HEK293 (cell line): ENCODE results near the gene RPL10A.

Experiments
- BCL11A ChIP-seq: fragments of 450-650 bp; formaldehyde crosslinking; IDR thresholded peaks from 2 replicates; pipeline ENCODE4 v1.5.1; 2016; ENCODE audit warnings: low read depth, missing biosample characterization, missing genetic modification characterization
- GLI4 ChIP-seq: fragments of 450-650 bp; formaldehyde crosslinking; IDR thresholded peaks from 2 replicates; pipeline ENCODE4 v1.5.1; 2016; ENCODE audit warnings: missing biosample characterization, missing genetic modification characterization
- GLIS1 ChIP-seq: fragments of 450-650 bp; formaldehyde crosslinking; IDR thresholded peaks from 2 replicates; pipeline ENCODE4 v1.5.1; 2016; ENCODE audit warnings: missing biosample characterization, missing genetic modification characterization
- KLF10 ChIP-seq: fragments of 450-650 bp; IDR thresholded peaks from 2 replicates; pipeline ENCODE4 v1.5.1; 2018; ENCODE audit warnings: missing biosample characterization, mild to moderate bottlenecking, missing genetic modification characterization
- MEIS1 ChIP-seq: sonication (generic); formaldehyde crosslinking; IDR thresholded peaks from 2 replicates; pipeline ENCODE4 v1.8.1; 2022; ENCODE audit warnings: missing genetic modification reagents, mild to moderate bottlenecking, borderline replicate concordance
- MZF1 ChIP-seq: fragments of 450-650 bp; formaldehyde crosslinking; IDR thresholded peaks from 2 replicates; pipeline ENCODE4 v1.5.1; 2017; ENCODE audit warnings: missing biosample characterization, missing genetic modification characterization, borderline replicate concordance
- RBAK ChIP-seq: fragments of 450-650 bp; formaldehyde crosslinking; IDR thresholded peaks from 2 replicates; pipeline ENCODE4 v1.5.1; 2016; ENCODE audit warnings: missing biosample characterization, missing genetic modification characterization
- REPIN1 ChIP-seq: fragments of 450-650 bp; formaldehyde crosslinking; IDR thresholded peaks from 2 replicates; pipeline ENCODE4 v1.5.1; 2017; ENCODE audit warnings: missing biosample characterization, missing genetic modification characterization, low read depth
- SCRT2 ChIP-seq: fragments of 450-650 bp; formaldehyde crosslinking; IDR thresholded peaks from 2 replicates; pipeline ENCODE4 v1.5.1; 2016; ENCODE audit warnings: missing biosample characterization, missing genetic modification characterization
- ZBTB20 ChIP-seq: fragments of 450-650 bp; formaldehyde crosslinking; IDR thresholded peaks from 2 replicates; pipeline ENCODE4 v1.5.1; 2016; ENCODE audit warnings: missing biosample characterization, missing genetic modification characterization
- ZIC2 ChIP-seq: fragments of 450-650 bp; formaldehyde crosslinking; IDR thresholded peaks from 2 replicates; pipeline ENCODE4 v1.5.1; 2016; ENCODE audit warnings: missing biosample characterization, missing genetic modification characterization
- ZNF133 ChIP-seq: fragments of 450-650 bp; formaldehyde crosslinking; IDR thresholded peaks from 2 replicates; pipeline ENCODE4 v1.5.1; 2016; ENCODE audit warnings: missing biosample characterization, missing genetic modification characterization
- ZNF174 ChIP-seq: fragments of 450-650 bp; formaldehyde crosslinking; IDR thresholded peaks from 2 replicates; pipeline ENCODE4 v1.5.0; 2017; ENCODE audit warnings: missing biosample characterization, mild to moderate bottlenecking, missing genetic modification characterization
- ZNF2 ChIP-seq: fragments of 450-650 bp; formaldehyde crosslinking; IDR thresholded peaks from 2 replicates; pipeline ENCODE4 v1.5.1; 2016; ENCODE audit warnings: missing biosample characterization, missing genetic modification characterization
- ZNF223 ChIP-seq: fragments of 450-650 bp; formaldehyde crosslinking; IDR thresholded peaks from 2 replicates; pipeline ENCODE4 v1.5.1; 2016; ENCODE audit warnings: missing biosample characterization, missing genetic modification characterization
- ZNF239 ChIP-seq: fragments of 450-650 bp; formaldehyde crosslinking; IDR thresholded peaks from 2 replicates; pipeline ENCODE4 v1.5.1; 2016; ENCODE audit warnings: missing biosample characterization, missing genetic modification characterization
- ZNF341 ChIP-seq: fragments of 450-650 bp; formaldehyde crosslinking; IDR thresholded peaks from 2 replicates; pipeline ENCODE4; 2016; ENCODE audit warnings: low read depth, missing biosample characterization, missing genetic modification characterization
- ZNF501 ChIP-seq: fragments of 450-650 bp; formaldehyde crosslinking; IDR thresholded peaks from 2 replicates; pipeline ENCODE4 v1.5.1; 2016; ENCODE audit warnings: missing biosample characterization, missing genetic modification characterization
- ZNF548 ChIP-seq: fragments of 450-650 bp; formaldehyde crosslinking; IDR thresholded peaks from 2 replicates; pipeline ENCODE4 v1.5.1; 2016; ENCODE audit warnings: missing biosample characterization, missing genetic modification characterization
- ZNF555 ChIP-seq: fragments of 450-650 bp; formaldehyde crosslinking; conservative IDR thresholded peaks from 2 replicates; pipeline ENCODE4 v1.5.1; 2017; ENCODE audit warnings: missing biosample characterization, mild to moderate bottlenecking, missing genetic modification characterization, inconsistent platforms
- ZNF600 ChIP-seq: fragments of 450-650 bp; formaldehyde crosslinking; IDR thresholded peaks from 2 replicates; pipeline ENCODE4 v1.5.1; 2016; ENCODE audit warnings: missing biosample characterization, missing genetic modification characterization
- ZNF626 ChIP-seq: fragments of 450-650 bp; sonication (Bioruptor Pico); formaldehyde crosslinking; IDR thresholded peaks from 2 replicates; pipeline ENCODE4 v1.5.1; 2018; ENCODE audit warnings: missing biosample characterization, missing genetic modification characterization, inconsistent platforms
- ZNF654 ChIP-seq: fragments of 450-650 bp; formaldehyde crosslinking; IDR thresholded peaks from 2 replicates; pipeline ENCODE4 v1.5.1; 2016; ENCODE audit warnings: low read depth, missing biosample characterization, missing genetic modification characterization
- ZNF660 ChIP-seq: fragments of 450-650 bp; IDR thresholded peaks from 2 replicates; pipeline ENCODE4 v1.5.1; 2018; ENCODE audit warnings: missing biosample characterization, mild to moderate bottlenecking, missing genetic modification characterization
- ZNF670 ChIP-seq: fragments of 450-650 bp; formaldehyde crosslinking; IDR thresholded peaks from 2 replicates; pipeline ENCODE4 v1.5.1; 2016; ENCODE audit warnings: missing biosample characterization, missing genetic modification characterization, low read depth
- TF ChIP-seq, protein P1 (sequence below): fragments of 450-650 bp; formaldehyde crosslinking; IDR thresholded peaks from 2 replicates; pipeline ENCODE4 v1.5.1; 2016; ENCODE audit warnings: missing biosample characterization, missing genetic modification characterization
- TF ChIP-seq, protein P2 (sequence below): fragments of 450-650 bp; formaldehyde crosslinking; IDR thresholded peaks from 2 replicates; pipeline ENCODE4 v1.5.1; 2017; ENCODE audit warnings: missing biosample characterization, missing genetic modification characterization
- TF ChIP-seq, protein P3 (sequence below): fragments of 450-650 bp; formaldehyde crosslinking; IDR thresholded peaks from 2 replicates; pipeline ENCODE4 v1.5.1; 2017; ENCODE audit warnings: missing biosample characterization, missing genetic modification characterization
- TF ChIP-seq, protein P4 (sequence below): fragments of 450-650 bp; formaldehyde crosslinking; IDR thresholded peaks from 2 replicates; pipeline ENCODE4 v1.5.1; 2016; ENCODE audit warnings: missing biosample characterization, missing genetic modification characterization

Gene RPL10A

DNA sequence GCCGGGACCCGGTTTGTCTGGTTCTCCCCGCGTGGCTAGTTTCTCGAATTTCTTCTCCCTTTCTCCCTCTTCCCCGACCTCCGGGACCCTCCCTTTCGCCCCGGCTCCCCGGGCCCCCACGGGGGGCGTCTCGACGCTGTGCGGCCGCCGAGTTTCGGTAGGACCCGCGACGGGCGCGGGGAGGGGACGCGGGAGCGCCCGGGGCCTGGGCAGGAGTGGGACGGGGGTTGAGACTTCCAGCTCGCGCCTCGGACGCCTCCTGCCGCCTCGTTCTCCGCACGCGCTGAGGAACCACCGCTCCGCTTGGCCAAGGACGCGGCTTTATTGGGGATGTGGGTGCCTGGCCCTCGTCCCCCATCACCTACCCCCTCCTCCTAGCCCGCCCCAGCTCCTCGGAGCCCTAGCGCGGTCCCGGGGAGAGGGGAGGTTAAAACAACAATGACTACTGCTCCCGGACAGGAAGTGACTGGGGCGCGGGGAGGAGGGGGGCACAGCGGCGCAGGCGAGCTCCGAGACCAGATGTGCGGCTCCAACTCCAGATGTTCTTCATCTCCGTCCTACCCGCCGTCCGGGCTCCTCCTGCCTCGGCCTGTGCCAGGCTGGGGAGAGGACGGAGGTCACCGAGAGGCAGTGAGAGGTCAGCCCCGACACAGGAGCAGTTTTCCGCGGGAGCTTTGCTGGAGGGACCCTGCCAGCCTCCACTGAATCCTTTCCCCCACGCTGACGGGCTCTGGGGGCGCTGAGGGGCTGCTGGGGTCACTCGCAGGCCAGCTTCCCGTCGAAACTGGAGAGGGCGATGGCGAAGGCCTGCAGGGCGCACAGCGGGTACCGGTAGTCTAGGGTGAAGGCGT is 29.6 kb downstream of the RPL10A start (continued):
- TF ChIP-seq ZNF654 (tag by site-specific recombination), result no peak
- no peak for TF ChIP-seq ZNF501
- no peak for TF ChIP-seq MZF1 (tag by site-specific recombination)
- TF ChIP-seq ZNF341 (tag by site-specific recombination), result peak; percentile 32; the same call in 1 of the 2 replicates
- TF ChIP-seq ZIC2 (tag by site-specific recombination), result no peak
- peak; percentile 97 for TF ChIP-seq ZBTB20 (tag by site-specific recombination)
- no peak for TF ChIP-seq KLF10 (tag by site-specific recombination)
- TF ChIP-seq, protein P1, sequence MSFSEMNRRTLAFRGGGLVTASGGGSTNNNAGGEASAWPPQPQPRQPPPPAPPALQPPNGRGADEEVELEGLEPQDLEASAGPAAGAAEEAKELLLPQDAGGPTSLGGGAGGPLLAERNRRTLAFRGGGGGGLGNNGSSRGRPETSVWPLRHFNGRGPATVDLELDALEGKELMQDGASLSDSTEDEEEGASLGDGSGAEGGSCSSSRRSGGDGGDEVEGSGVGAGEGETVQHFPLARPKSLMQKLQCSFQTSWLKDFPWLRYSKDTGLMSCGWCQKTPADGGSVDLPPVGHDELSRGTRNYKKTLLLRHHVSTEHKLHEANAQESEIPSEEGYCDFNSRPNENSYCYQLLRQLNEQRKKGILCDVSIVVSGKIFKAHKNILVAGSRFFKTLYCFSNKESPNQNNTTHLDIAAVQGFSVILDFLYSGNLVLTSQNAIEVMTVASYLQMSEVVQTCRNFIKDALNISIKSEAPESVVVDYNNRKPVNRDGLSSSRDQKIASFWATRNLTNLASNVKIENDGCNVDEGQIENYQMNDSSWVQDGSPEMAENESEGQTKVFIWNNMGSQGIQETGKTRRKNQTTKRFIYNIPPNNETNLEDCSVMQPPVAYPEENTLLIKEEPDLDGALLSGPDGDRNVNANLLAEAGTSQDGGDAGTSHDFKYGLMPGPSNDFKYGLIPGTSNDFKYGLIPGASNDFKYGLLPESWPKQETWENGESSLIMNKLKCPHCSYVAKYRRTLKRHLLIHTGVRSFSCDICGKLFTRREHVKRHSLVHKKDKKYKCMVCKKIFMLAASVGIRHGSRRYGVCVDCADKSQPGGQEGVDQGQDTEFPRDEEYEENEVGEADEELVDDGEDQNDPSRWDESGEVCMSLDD, result 0 out of 2 replicates have a peak, but pooled peaks have one; percentile 25
- TF ChIP-seq ZNF660 (tag by site-specific recombination), result no peak
- no peak for TF ChIP-seq REPIN1 (tag by site-specific recombination)
- no peak for TF ChIP-seq GLI4
- TF ChIP-seq, protein P2, sequence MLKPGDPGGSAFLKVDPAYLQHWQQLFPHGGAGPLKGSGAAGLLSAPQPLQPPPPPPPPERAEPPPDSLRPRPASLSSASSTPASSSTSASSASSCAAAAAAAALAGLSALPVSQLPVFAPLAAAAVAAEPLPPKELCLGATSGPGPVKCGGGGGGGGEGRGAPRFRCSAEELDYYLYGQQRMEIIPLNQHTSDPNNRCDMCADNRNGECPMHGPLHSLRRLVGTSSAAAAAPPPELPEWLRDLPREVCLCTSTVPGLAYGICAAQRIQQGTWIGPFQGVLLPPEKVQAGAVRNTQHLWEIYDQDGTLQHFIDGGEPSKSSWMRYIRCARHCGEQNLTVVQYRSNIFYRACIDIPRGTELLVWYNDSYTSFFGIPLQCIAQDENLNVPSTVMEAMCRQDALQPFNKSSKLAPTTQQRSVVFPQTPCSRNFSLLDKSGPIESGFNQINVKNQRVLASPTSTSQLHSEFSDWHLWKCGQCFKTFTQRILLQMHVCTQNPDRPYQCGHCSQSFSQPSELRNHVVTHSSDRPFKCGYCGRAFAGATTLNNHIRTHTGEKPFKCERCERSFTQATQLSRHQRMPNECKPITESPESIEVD (tag by site-specific recombination), result no peak
- no peak for TF ChIP-seq ZNF2 (tag by site-specific recombination)
- no peak for TF ChIP-seq ZNF555 (tag by site-specific recombination)
- no peak for TF ChIP-seq ZNF133
- TF ChIP-seq, protein P3, sequence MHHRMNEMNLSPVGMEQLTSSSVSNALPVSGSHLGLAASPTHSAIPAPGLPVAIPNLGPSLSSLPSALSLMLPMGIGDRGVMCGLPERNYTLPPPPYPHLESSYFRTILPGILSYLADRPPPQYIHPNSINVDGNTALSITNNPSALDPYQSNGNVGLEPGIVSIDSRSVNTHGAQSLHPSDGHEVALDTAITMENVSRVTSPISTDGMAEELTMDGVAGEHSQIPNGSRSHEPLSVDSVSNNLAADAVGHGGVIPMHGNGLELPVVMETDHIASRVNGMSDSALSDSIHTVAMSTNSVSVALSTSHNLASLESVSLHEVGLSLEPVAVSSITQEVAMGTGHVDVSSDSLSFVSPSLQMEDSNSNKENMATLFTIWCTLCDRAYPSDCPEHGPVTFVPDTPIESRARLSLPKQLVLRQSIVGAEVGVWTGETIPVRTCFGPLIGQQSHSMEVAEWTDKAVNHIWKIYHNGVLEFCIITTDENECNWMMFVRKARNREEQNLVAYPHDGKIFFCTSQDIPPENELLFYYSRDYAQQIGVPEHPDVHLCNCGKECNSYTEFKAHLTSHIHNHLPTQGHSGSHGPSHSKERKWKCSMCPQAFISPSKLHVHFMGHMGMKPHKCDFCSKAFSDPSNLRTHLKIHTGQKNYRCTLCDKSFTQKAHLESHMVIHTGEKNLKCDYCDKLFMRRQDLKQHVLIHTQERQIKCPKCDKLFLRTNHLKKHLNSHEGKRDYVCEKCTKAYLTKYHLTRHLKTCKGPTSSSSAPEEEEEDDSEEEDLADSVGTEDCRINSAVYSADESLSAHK (tag by site-specific recombination), result no peak
- peak; percentile 48; the same call in 1 of the 2 replicates for TF ChIP-seq GLIS1 (tag by site-specific recombination)
- TF ChIP-seq RBAK (tag by site-specific recombination), result no peak
- TF ChIP-seq ZNF174, result no peak
- TF ChIP-seq MEIS1, result no peak
- no peak for TF ChIP-seq ZNF223 (tag by site-specific recombination)
- TF ChIP-seq BCL11A, result no peak
- no peak for TF ChIP-seq ZNF626 (tag by site-specific recombination)
- TF ChIP-seq, protein P4, sequence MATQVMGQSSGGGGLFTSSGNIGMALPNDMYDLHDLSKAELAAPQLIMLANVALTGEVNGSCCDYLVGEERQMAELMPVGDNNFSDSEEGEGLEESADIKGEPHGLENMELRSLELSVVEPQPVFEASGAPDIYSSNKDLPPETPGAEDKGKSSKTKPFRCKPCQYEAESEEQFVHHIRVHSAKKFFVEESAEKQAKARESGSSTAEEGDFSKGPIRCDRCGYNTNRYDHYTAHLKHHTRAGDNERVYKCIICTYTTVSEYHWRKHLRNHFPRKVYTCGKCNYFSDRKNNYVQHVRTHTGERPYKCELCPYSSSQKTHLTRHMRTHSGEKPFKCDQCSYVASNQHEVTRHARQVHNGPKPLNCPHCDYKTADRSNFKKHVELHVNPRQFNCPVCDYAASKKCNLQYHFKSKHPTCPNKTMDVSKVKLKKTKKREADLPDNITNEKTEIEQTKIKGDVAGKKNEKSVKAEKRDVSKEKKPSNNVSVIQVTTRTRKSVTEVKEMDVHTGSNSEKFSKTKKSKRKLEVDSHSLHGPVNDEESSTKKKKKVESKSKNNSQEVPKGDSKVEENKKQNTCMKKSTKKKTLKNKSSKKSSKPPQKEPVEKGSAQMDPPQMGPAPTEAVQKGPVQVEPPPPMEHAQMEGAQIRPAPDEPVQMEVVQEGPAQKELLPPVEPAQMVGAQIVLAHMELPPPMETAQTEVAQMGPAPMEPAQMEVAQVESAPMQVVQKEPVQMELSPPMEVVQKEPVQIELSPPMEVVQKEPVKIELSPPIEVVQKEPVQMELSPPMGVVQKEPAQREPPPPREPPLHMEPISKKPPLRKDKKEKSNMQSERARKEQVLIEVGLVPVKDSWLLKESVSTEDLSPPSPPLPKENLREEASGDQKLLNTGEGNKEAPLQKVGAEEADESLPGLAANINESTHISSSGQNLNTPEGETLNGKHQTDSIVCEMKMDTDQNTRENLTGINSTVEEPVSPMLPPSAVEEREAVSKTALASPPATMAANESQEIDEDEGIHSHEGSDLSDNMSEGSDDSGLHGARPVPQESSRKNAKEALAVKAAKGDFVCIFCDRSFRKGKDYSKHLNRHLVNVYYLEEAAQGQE (tag by site-specific recombination), result no peak
- no peak for TF ChIP-seq ZNF239 (tag by site-specific recombination)
- TF ChIP-seq ZNF548, result no peak
- TF ChIP-seq ZNF600, result 0 out of 2 replicates have a peak, but pooled peaks have one; percentile 23
- TF ChIP-seq SCRT2, result no peak
- TF ChIP-seq ZNF670 (tag by site-specific recombination), result no peak
